ENCODE results near the gene TM6SF1.

TM6SF1 gene

GRCh38 chr15:83174891-83175290 is 67.4 kb downstream of the TM6SF1 start:
- DNase-seq (ENCODE audit: low spot score), result no peak

GRCh38 chr15:83178390-83178789 is 70.9 kb downstream of the TM6SF1 start:
- no peak for DNase-seq (ENCODE audit: low spot score)

DNA sequence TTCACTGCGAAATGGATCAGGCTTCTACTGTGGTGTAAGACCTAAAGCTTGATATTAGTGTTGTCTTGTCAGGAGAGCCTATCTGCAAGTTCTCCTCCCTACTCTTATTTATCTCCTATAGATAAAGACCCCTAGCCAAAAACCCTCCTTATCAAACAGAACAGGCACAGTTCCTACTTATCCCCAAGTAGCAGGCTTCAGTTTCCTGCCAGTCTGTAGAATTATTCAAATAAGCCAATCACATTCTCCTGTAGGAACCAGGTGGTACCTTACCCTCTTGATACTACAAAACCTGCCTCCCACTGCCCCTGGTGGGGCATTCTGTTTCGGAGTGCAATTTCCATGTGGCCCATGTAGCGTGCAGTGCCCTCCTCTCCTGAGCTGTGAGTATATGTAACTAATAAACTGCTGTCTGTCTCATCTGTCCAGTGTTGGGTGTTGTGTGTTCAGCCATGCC is 71.5 kb downstream of the TM6SF1 start:
- peak; percentile 49 for DNase-seq (ENCODE audit: low spot score)

- no peak for DNase-seq (ENCODE audit: low spot score)
Observed at GRCh38 chr15:83185561-83185960, 78.1 kb downstream of the TM6SF1 start.
